HG02623 (cell line): ENCODE data around the gene MALT1.
"Not testable (repeated sequence)": the region's sequence is repeated elsewhere in the genome, so short reads cannot be mapped to it uniquely, and the experiment has no call there.

Source experiments
- ATAC-seq: cut with Tn5 transposase; IDR thresholded peaks from one replicate; pipeline ENCODE4 v1.9.1; 2021; ENCODE audit warnings: moderate library complexity; ENCODE audit not compliant: unreplicated experiment

MALT1 gene

GRCh38 chr18:58766946-58767345 is 95.7 kb downstream of the MALT1 start:
- ATAC-seq, result no peak

GRCh38 chr18:58768293-58768974 is 97.2 kb downstream of the MALT1 start:
- peak; percentile 81 for ATAC-seq

- no peak for ATAC-seq
These were observed 98.1 kb downstream of the MALT1 start for GRCh38 chr18:58769321-58769720.

- no peak for ATAC-seq
These were observed 99.3 kb downstream of the MALT1 start for GRCh38 chr18:58770601-58771000.

GRCh38 chr18:58772161-58772560 is 100.9 kb downstream of the MALT1 start:
- ATAC-seq, result no peak

GRCh38 chr18:58776084-58776483 is 104.8 kb downstream of the MALT1 start:
- no peak for ATAC-seq

- not testable (repeated sequence) for ATAC-seq
These were observed 105.3 kb downstream of the MALT1 start for GRCh38 chr18:58776541-58776940.

- no peak for ATAC-seq
These were observed 106.2 kb downstream of the MALT1 start for GRCh38 chr18:58777471-58777870.

GRCh38 chr18:58779529-58779928 is 108.3 kb downstream of the MALT1 start:
- no peak for ATAC-seq

GRCh38 chr18:58780045-58780444 is 108.8 kb downstream of the MALT1 start:
- ATAC-seq, result no peak

- no peak for ATAC-seq
These were observed 110.4 kb downstream of the MALT1 start for GRCh38 chr18:58781627-58782194.

- ATAC-seq, result no peak
These were observed 113.4 kb downstream of the MALT1 start for GRCh38 chr18:58784601-58785137.

GRCh38 chr18:58785171-58785805 is 114.0 kb downstream of the MALT1 start:
- ATAC-seq, result no peak

GRCh38 chr18:58785870-58786269 is 114.6 kb downstream of the MALT1 start:
- ATAC-seq, result no peak

- no peak for ATAC-seq
These were observed 116.4 kb downstream of the MALT1 start for GRCh38 chr18:58787536-58788149.

GRCh38 chr18:58788470-58788869 is 117.2 kb downstream of the MALT1 start:
- ATAC-seq, result no peak

GRCh38 chr18:58788971-58789875 is 118.0 kb downstream of the MALT1 start:
- ATAC-seq, result no peak

- no peak for ATAC-seq
These were observed 118.6 kb downstream of the MALT1 start for GRCh38 chr18:58789876-58790240.

- ATAC-seq, result peak; percentile 91
These were observed 120.8 kb downstream of the MALT1 start for GRCh38 chr18:58792086-58792485.

GRCh38 chr18:58793361-58793760 is 122.1 kb downstream of the MALT1 start:
- ATAC-seq, result no peak

- ATAC-seq, result no peak
These were observed 125.0 kb downstream of the MALT1 start for GRCh38 chr18:58796220-58796619.
